NK-92 (cell line): ENCODE data around the gene MBD5.

Experiments used
- DNase-seq: peaks from one replicate; lab custom pipeline; 2025; ENCODE audit not compliant: unreplicated experiment; lab: John Stamatoyannopoulos, UW

Gene MBD5

GRCh38 chr2:148209603-148210002, 188.7 kb downstream of the MBD5 start:
- DNase-seq = no peak

DNA sequence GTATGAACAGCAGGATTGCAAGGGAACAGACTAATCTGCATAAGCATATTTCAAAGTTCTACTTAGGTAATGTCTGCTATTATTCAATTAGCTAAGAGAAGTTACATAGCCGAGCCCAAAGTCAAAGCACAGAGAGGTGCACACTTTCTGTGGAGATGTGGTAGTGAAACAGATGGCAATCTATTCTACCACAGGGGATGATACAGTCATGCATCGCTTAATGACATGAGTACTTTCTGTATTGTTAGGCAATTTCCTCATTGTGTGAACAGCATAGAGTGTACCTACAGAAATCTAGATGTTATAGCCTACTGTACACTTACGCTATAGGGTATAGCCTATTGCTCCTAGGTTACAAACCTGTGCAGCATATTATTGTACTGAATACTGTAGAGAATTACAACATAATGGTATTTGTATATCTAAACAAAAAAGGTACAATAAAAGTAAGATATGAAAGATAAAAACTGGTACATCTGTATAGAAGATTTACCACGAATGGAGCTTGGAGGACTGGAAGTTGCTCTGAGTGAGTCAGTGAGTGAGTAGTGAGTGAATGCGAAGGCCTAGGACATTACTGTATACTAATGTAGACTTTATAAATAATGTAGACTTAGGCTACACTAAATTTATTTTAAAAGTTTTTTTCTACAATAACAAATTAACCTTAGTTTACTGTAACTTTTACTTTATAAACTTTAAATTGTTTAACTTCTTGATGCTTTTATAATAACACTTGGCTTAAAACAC, 197.6 kb downstream of the MBD5 start:
- DNase-seq = no peak

DNA sequence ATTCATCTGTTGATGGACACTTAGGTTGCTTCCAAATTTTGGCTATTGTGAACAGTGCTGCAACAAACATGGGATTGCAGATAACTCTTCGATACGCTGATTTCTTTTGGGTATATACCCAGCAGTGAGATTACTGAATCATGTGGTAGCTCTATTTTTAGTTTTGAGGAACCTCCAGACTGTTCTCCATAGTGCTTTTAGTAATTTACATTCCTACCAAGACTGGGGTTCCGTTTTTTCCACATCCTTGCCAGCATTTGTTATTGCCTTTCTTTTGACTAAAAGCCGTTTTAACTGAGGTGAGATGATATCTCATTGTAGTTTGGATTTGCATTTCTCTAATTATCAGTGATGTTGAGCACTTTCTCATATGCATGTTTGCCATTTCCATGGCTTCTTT, 200.3 kb downstream of the MBD5 start:
- DNase-seq = no peak

DNA sequence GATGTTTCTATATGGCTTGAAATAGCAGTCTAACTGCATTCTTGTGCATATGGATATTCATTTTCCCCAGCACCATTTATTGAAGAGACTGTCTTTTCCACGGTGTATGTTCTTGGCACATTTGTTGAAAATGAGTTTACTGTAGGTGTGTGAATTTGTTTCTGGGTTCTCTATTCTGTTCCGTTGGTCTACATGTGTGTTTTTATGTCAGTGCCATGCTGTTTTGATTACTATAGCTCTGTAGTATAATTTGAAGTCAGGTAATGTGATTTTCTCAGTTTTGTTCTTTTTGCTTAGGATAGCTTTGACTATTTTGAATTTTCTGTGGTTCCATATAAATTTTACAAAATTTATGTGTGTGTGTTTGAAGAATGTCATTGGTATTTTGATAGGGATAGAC, 201.0 kb downstream of the MBD5 start:
- DNase-seq = no peak

DNA sequence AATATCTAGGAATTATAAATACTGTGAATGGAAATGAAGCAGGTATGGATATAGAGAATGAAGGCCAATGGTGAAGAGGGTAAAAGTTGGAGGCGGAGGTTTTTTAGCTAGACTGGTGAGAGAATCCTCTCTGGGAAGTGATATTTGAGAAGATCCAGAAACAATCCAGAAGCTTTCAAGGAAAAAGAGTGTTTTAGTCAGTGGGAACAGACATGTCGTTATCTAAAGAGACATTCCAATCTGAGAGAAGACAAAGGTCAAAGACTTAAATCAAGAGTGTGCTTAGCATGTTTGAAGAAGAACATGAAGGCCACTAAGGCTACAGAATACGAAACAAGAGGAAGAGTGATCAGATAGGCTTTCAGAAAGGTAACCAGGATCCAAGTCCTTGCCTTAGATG, 211.0 kb downstream of the MBD5 start:
- no peak for DNase-seq

DNA sequence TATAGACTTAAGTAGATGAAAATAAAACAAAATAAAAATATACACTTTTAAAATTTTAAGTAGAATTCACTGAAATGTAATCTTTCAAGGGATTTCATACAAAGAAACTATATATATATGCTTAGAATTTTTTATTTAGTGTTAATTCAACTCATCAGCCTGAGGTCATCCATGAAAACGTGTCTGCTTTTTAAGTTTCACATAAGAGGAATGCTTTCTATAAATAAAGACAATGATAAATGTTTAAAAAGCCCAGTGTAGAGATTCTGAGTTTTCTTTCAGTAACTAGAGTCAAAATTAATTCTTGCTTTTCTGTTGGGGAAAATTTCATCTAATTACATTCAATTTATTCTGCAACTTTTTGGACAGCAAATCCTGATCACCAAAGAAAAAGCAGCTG, 213.3 kb downstream of the MBD5 start:
- no peak for DNase-seq

DNA sequence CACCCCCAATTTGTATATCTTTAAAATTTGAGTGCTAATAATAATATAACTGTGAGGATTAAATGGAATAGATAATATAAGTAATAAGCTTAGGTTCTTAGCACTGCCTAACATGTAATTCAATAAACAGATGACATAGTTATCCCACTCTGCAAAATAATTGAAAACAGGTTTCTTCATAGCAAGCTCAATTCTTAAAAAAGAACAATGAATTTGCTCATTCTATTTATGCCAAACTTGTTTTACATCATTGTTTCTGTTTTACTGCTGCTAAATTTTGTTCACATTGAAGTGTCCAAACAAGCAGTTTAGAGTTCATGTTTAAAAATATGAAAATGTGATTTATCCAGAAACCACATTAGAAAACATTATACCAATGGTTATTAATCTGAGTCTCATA, 217.0 kb downstream of the MBD5 start:
- DNase-seq = no peak

DNA sequence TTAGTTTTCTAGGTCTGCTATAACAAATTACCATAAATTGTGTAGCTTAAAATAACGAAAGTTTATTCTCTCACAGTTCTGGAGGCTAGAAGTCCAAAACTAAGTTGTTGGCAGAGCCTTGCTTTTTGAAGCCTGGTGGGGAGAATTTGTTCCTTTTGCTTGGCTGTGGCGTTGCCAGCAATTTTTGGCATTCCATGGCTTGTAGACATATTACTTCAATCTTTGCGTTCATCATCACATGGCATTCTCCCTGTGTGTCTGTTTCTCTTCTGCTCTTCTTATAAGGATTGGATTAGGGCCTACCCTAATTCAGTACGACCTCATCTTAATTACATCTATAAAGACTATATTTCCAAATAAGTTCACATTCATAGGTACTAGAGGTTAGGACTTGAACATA, 217.7 kb downstream of the MBD5 start:
- DNase-seq = no peak

DNA sequence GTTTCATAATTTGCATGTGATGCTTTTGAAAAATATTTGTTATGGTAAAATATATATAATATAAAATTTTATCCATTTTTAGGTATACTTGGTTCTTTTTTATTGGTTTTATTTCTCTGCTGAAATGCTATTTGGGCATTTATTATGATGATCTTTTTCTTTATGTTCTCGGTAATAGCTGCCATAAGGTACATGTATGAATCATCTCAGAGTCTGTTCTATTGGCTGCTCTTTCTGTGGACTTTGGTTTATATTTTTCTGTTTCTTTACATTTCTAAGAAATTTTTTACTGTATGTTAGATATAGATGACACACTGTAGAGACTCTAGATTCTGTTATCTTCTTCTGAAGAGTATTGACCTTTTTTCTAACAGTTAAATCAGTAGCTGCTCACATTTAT, 219.9 kb downstream of the MBD5 start:
- DNase-seq = no peak

DNA sequence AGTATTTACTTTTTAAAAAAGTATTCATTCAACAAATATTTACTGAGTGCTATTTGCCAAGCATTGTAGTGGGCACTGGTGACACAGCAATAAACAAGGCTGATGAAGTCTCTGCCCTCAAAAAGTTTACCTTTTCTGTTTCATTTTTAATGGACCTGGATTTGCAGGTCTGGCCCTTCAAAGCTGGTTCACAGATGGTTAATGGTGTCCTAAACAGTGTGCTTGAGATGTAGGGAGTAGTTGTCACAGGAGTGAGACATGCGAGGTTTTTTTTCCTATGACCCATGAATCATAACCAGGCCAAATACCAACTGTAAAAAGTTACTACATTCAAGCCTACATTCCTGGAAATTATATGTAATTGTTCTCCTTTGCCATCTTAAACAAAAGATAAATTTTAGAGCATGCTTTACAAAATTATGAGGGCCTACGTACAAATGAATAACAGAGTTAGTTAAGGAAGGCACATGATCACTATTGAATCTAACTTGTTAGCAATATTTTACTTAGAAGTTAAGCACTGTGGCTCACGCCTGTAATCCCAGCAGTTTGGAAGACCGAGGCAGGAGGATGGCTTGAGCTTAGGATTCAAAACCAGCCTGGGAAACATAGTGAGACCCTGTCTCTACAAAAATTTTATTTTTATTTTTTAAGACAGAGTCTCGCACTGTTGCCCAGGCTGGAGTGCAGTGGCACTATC, 223.9 kb downstream of the MBD5 start:
- no peak for DNase-seq

DNA sequence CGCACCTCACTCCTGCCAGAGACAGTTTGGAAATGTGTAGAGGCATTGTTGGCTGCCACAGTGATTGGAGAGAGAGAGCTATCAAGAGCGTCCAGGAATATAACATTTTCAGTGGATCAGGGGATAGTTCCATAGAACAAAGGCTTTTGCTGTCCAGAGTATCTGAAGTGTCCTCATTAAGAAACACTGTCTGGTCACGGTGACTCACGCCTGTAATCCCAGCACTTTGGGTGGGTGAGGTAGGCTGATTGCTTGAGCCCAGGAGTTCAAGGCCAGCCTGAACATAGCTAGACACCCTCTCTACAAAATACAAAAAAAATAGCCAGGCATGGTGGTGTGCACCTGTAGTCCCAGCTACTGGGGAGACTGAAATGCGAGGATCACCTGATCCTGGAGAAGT, 231.1 kb downstream of the MBD5 start:
- DNase-seq = no peak

DNA sequence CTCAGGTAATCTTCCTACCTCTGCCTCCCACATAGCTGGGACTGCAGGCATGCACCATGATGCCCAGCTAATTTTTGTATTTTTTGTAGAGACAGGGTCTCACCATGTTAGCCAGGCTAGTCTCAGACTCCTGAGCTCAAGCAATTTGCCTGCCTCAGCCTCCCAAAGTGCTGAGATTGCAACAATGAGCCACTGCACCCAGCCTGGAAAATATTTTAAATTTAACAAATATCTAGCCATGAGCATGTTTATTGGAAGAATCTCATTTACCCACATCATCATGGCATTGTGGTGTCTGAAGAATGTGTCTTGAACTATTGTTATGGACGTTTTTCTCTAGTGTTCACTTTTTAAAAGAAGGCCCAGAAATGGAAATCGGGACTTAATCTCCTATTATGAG, 231.8 kb downstream of the MBD5 start:
- no peak for DNase-seq

GRCh38 chr2:148253685-148254084, 232.8 kb downstream of the MBD5 start:
- DNase-seq = no peak

- no peak for DNase-seq
Observed at GRCh38 chr2:148255929-148256328, 235.0 kb downstream of the MBD5 start.

GRCh38 chr2:148257276-148257675, 236.4 kb downstream of the MBD5 start:
- DNase-seq = no peak

DNA sequence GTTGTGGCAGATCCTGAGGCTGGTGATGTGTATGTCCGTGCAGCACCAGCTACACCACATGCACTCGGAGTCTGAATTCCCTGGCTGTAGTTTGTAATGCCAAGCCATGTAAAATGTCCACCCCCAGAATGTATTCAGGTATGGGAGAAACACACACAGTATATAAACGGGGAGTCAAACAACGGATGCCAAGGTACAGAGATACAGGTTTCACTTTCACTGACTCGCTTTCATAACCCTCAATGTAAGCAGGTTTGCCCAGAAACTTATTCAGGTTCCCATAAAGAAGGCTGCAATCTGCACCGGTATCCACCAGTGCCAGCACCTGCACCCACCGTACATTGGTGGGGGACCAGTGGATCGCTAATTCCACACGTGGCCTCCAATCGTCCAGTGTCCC, 237.2 kb downstream of the MBD5 start:
- DNase-seq = no peak

- no peak for DNase-seq
Observed at GRCh38 chr2:148259674-148260073, 238.8 kb downstream of the MBD5 start.

GRCh38 chr2:148263890-148264289, 243.0 kb downstream of the MBD5 start:
- no peak for DNase-seq

GRCh38 chr2:148273158-148273691, 252.3 kb downstream of the MBD5 start:
- DNase-seq = no peak

DNA sequence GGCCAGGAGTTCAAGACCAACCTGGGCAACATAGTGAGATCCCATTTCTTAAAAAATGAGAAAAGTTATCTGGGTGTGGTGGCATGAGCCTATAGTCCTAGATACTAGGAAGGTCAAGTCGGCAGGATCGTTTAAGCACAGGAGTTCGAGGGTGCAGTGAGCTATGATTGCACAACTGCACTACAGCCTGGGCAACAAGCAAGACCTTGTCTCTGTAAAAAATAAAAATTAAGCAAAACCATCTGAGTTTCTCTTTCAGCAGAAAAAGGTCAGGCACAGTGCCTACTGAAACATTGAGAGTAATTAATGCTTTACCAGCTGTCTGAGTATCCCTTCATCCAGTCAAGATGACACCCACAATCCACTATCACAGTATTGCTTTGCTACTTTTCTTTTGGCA, 258.3 kb downstream of the MBD5 start:
- DNase-seq = no peak

GRCh38 chr2:148282201-148282600, 261.3 kb downstream of the MBD5 start:
- no peak for DNase-seq

- DNase-seq = no peak
Observed at GRCh38 chr2:148292431-148292830, 271.5 kb downstream of the MBD5 start.

DNA sequence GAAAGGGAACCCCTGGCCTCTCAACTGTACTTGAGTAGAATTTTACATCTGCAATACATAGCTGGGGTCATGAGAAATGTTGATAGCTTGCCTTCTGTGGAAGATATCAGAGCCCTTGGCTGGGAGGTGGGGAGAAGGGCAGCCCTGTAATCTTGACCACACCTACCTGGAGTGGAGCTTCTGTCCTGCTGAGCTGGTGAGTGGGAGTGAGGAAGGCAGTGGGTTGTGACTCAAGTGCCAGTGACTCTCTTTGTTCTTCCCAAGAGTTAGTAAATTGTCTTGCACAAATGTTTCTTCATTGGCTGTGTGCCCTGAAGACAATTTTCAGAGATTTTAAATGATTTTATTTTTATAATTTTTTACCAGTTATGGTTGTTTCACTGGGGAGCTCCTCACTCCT, 277.3 kb downstream of the MBD5 start:
- DNase-seq = no peak
